ENCODE data around the gene SMAD5.

SMAD5 gene

GRCh38 chr5:136120529-136120928 is 12.1 kb upstream of the SMAD5 start:
- Histone ChIP-seq H4K12ac (ENCODE audit: low read depth, low read length) (no peak overlapping the region), H3K4me1 (ENCODE audit: control insufficient read depth in 1 of 2, insufficient read depth in 2 of 2, low read length in 2 of 2) (no peaks in the 10 kb centered on the region), H2BK120ac (ENCODE audit: insufficient read depth, low read length, poor library complexity) (no peak overlapping the region), H2AK5ac (ENCODE audit: low read length) (no peak overlapping the region), H3K36me3 (ENCODE audit: control insufficient read depth in 1 of 2, insufficient read depth in 2 of 2, low read length in 2 of 2) (no peaks in the 10 kb centered on the region), H3K79me1 (ENCODE audit: low read length) (no peaks in the 10 kb centered on the region), H4K91ac (ENCODE audit: low read depth, low read length) (no peak overlapping the region), H3K27ac (ENCODE audit: low read depth, low read length) (no peak overlapping the region), H2AFZ (ENCODE audit: insufficient read depth, low read length, poor library complexity) (no peak overlapping the region), H3K23ac (ENCODE audit: low read length) (no peak overlapping the region), H3K18ac (ENCODE audit: low read length) (no peak overlapping the region), H2BK12ac (ENCODE audit: low read length) (no peak overlapping the region), H3K79me2 (ENCODE audit: control insufficient read depth, insufficient read depth, low read length, poor library complexity) (no peaks in the 10 kb centered on the region), H3K9me3 (ENCODE audit: insufficient read depth, low read depth, low read length) (peaks cover 3% of the 10 kb centered on the region), H2BK5ac (ENCODE audit: low read depth, low read length, poor library complexity) (no peak overlapping the region), H3K14ac (ENCODE audit: low read length) (no peak overlapping the region), H3K27me3 (ENCODE audit: insufficient read depth, low read length) (no peaks in the 10 kb centered on the region), H3K4ac (ENCODE audit: low read depth, low read length) (no peak overlapping the region), H4K8ac (ENCODE audit: low read depth, low read length) (no peak overlapping the region), H3K4me2 (ENCODE audit: low read length) (no peak overlapping the region), H3K9ac (ENCODE audit: low read length) (no peak overlapping the region), H3K4me3 (ENCODE audit: low read depth, low read length) (no peak overlapping the region)
- peak in 1 of 2 donors; percentile 20 for DNase-seq
- WGBS (ENCODE audit: extremely low coverage, insufficient coverage, insufficient read length) = no CpG with 5 or more reads among the region's 5 CpGs

GRCh38 chr5:136123236-136123768 is 9.3 kb upstream of the SMAD5 start:
- H2BK12ac ChIP-seq (ENCODE audit: low read length) = no peak overlapping the region
- H3K18ac ChIP-seq (ENCODE audit: low read length) = no peak overlapping the region
- no peak overlapping the region for H4K12ac ChIP-seq (ENCODE audit: low read depth, low read length)
- H4K91ac ChIP-seq (ENCODE audit: low read depth, low read length) = no peak overlapping the region
- no peaks in the 10 kb centered on the region for H3K79me1 ChIP-seq (ENCODE audit: low read length)
- no peak overlapping the region for H3K4ac ChIP-seq (ENCODE audit: low read depth, low read length)
- WGBS (ENCODE audit: extremely low coverage, insufficient coverage, insufficient read length) = no CpG with 5 or more reads among the region's 1 CpG
- no peak overlapping the region for H3K23ac ChIP-seq (ENCODE audit: low read length)
- H2AFZ ChIP-seq (ENCODE audit: insufficient read depth, low read length, poor library complexity) = no peak overlapping the region
- H2BK120ac ChIP-seq (ENCODE audit: insufficient read depth, low read length, poor library complexity) = no peak overlapping the region
- H2AK5ac ChIP-seq (ENCODE audit: low read length) = no peak overlapping the region
- no peak overlapping the region for H4K8ac ChIP-seq (ENCODE audit: low read depth, low read length)
- H3K14ac ChIP-seq (ENCODE audit: low read length) = no peak overlapping the region
- H3K4me1 ChIP-seq (ENCODE audit: control insufficient read depth in 1 of 2, insufficient read depth in 2 of 2, low read length in 2 of 2) = no peaks in the 10 kb centered on the region
- H3K36me3 ChIP-seq (ENCODE audit: control insufficient read depth in 1 of 2, insufficient read depth in 2 of 2, low read length in 2 of 2) = no peaks in the 10 kb centered on the region
- no peak overlapping the region for H3K4me2 ChIP-seq (ENCODE audit: low read length)
- DNase-seq = no peak
- no peaks in the 10 kb centered on the region for H3K79me2 ChIP-seq (ENCODE audit: control insufficient read depth, insufficient read depth, low read length, poor library complexity)
- no peak overlapping the region for H3K27ac ChIP-seq (ENCODE audit: low read depth, low read length)
- no peak overlapping the region for H2BK5ac ChIP-seq (ENCODE audit: low read depth, low read length, poor library complexity)
- no peak overlapping the region for H3K4me3 ChIP-seq (ENCODE audit: low read depth, low read length)
- no peak overlapping the region for H3K9ac ChIP-seq (ENCODE audit: low read length)
- H3K27me3 ChIP-seq (ENCODE audit: insufficient read depth, low read length) = peaks cover 4% of the 10 kb centered on the region
- H3K9me3 ChIP-seq (ENCODE audit: insufficient read depth, low read depth, low read length) = peaks cover 3% of the 10 kb centered on the region

- peaks cover 2 to 3% of the 10 kb centered on the region in 2 experiments for H3K4me1 ChIP-seq (ENCODE audit: control insufficient read depth in 1 of 2, insufficient read depth in 2 of 2, low read length in 2 of 2)
- no peaks in the 10 kb centered on the region for H3K36me3 ChIP-seq (ENCODE audit: control insufficient read depth in 1 of 2, insufficient read depth in 2 of 2, low read length in 2 of 2)
- no peak overlapping the region for H3K18ac ChIP-seq (ENCODE audit: low read length)
- DNase-seq = no peak
- H2BK12ac ChIP-seq (ENCODE audit: low read length) = no peak overlapping the region
- H3K9me3 ChIP-seq (ENCODE audit: insufficient read depth, low read depth, low read length) = no peaks in the 10 kb centered on the region
- H3K4ac ChIP-seq (ENCODE audit: low read depth, low read length) = no peak overlapping the region
- peaks cover 4% of the 10 kb centered on the region for H3K79me1 ChIP-seq (ENCODE audit: low read length)
- no peak overlapping the region for H2BK5ac ChIP-seq (ENCODE audit: low read depth, low read length, poor library complexity)
- no peaks in the 10 kb centered on the region for H3K79me2 ChIP-seq (ENCODE audit: control insufficient read depth, insufficient read depth, low read length, poor library complexity)
- no peak overlapping the region for H4K12ac ChIP-seq (ENCODE audit: low read depth, low read length)
- H3K23ac ChIP-seq (ENCODE audit: low read length) = no peak overlapping the region
- H3K27me3 ChIP-seq (ENCODE audit: insufficient read depth, low read length) = peaks cover 4% of the 10 kb centered on the region
- H3K4me3 ChIP-seq (ENCODE audit: low read depth, low read length) = no peak overlapping the region
- H2BK120ac ChIP-seq (ENCODE audit: insufficient read depth, low read length, poor library complexity) = no peak overlapping the region
- no peak overlapping the region for H3K27ac ChIP-seq (ENCODE audit: low read depth, low read length)
- no CpG with 5 or more reads among the region's 3 CpGs for WGBS (ENCODE audit: extremely low coverage, insufficient coverage, insufficient read length)
- H3K14ac ChIP-seq (ENCODE audit: low read length) = no peak overlapping the region
- H4K8ac ChIP-seq (ENCODE audit: low read depth, low read length) = no peak overlapping the region
- no peak overlapping the region for H2AFZ ChIP-seq (ENCODE audit: insufficient read depth, low read length, poor library complexity)
- H4K91ac ChIP-seq (ENCODE audit: low read depth, low read length) = no peak overlapping the region
- no peak overlapping the region for H3K4me2 ChIP-seq (ENCODE audit: low read length)
- no peak overlapping the region for H3K9ac ChIP-seq (ENCODE audit: low read length)
- no peak overlapping the region for H2AK5ac ChIP-seq (ENCODE audit: low read length)
These were observed 5.1 kb upstream of the SMAD5 start for GRCh38 chr5:136127560-136127959.

GRCh38 chr5:136128481-136128880 is 4.2 kb upstream of the SMAD5 start:
- H3K36me3 ChIP-seq (ENCODE audit: control insufficient read depth in 1 of 2, insufficient read depth in 2 of 2, low read length in 2 of 2) = no peaks in the 10 kb centered on the region
- peaks cover 4% of the 10 kb centered on the region for H3K27me3 ChIP-seq (ENCODE audit: insufficient read depth, low read length)
- no peak overlapping the region for H3K4me3 ChIP-seq (ENCODE audit: low read depth, low read length)
- H3K4ac ChIP-seq (ENCODE audit: low read depth, low read length) = no peak overlapping the region
- no peaks in the 10 kb centered on the region for H3K9me3 ChIP-seq (ENCODE audit: insufficient read depth, low read depth, low read length)
- no peak overlapping the region for H2AK5ac ChIP-seq (ENCODE audit: low read length)
- no peak overlapping the region for H4K8ac ChIP-seq (ENCODE audit: low read depth, low read length)
- peaks cover 9% of the 10 kb centered on the region for H3K79me1 ChIP-seq (ENCODE audit: low read length)
- H3K14ac ChIP-seq (ENCODE audit: low read length) = no peak overlapping the region
- H2BK5ac ChIP-seq (ENCODE audit: low read depth, low read length, poor library complexity) = no peak overlapping the region
- H3K4me2 ChIP-seq (ENCODE audit: low read length) = no peak overlapping the region
- H4K91ac ChIP-seq (ENCODE audit: low read depth, low read length) = no peak overlapping the region
- H3K27ac ChIP-seq (ENCODE audit: low read depth, low read length) = no peak overlapping the region
- H2AFZ ChIP-seq (ENCODE audit: insufficient read depth, low read length, poor library complexity) = no peak overlapping the region
- peaks cover 6% of the 10 kb centered on the region for H3K79me2 ChIP-seq (ENCODE audit: control insufficient read depth, insufficient read depth, low read length, poor library complexity)
- H2BK12ac ChIP-seq (ENCODE audit: low read length) = no peak overlapping the region
- H3K4me1 ChIP-seq (ENCODE audit: control insufficient read depth in 1 of 2, insufficient read depth in 2 of 2, low read length in 2 of 2) = peaks cover 2 to 3% of the 10 kb centered on the region in 2 experiments
- H2BK120ac ChIP-seq (ENCODE audit: insufficient read depth, low read length, poor library complexity) = no peak overlapping the region
- no peak overlapping the region for H3K23ac ChIP-seq (ENCODE audit: low read length)
- no peak overlapping the region for H3K18ac ChIP-seq (ENCODE audit: low read length)
- H3K9ac ChIP-seq (ENCODE audit: low read length) = no peak overlapping the region
- no peak overlapping the region for H4K12ac ChIP-seq (ENCODE audit: low read depth, low read length)
- WGBS (ENCODE audit: extremely low coverage, insufficient coverage, insufficient read length) = no CpG with 5 or more reads among the region's 4 CpGs
- DNase-seq = no peak

All from trophoblast cell (in vitro differentiated cells and primary cell).